Endothelial cell of umbilical vein (primary cell): ENCODE data around the gene LMAN2. TPM values are rescaled to one million over a fixed set of nuclear protein-coding genes. Genes with fewer than 3 reads are reported as not detected.
"Not testable (repeated sequence)": the region's sequence is repeated elsewhere in the genome, so short reads cannot be mapped to it uniquely, and the experiment has no call there.

Source experiments
- BruUV-seq: library from RNA; stranded (reverse); fragments of 400-500 nt; replicated peaks from 2 replicates; lab custom pipeline; 2021; lab: Mats Ljungman, UMichigan
- CTCF ChIA-PET: fragments of 300-600, 350-600 bp; sonication (Branson Sonifier 250); formaldehyde crosslinking; loops from one replicate; lab custom pipeline; 2021; ENCODE audit warnings: antibody characterized with exemption, inconsistent platforms; lab: Charles Lee
- POLR2A ChIA-PET: fragments of 300-600, 350-600 bp; sonication (Branson Sonifier 250); formaldehyde crosslinking; loops from one replicate; lab custom pipeline; 2021; ENCODE audit warnings: antibody characterized with exemption, inconsistent platforms; lab: Charles Lee
- DNase-seq: peaks from one replicate; pipeline ENCODE4 v3.0.0-alpha.2; 2011; ENCODE audit warnings: low read depth, low spot score
- FAIRE-seq: peaks from 2 replicates; lab custom pipeline; 2011; peaks lifted over from hg19 to GRCh38; lab: Jason Lieb, UNC
- H2AFZ ChIP-seq: 2 replicates; pipeline ENCODE4 v1.6.0; 2012; ENCODE audit warnings: low read depth, low read length, control low read depth, inconsistent platforms
- H3K27ac ChIP-seq: 2 replicates; pipeline ENCODE4 v1.5.1; 2011; ENCODE audit warnings: low read depth, mild to moderate bottlenecking, control low read depth, low read length, moderate library complexity; ENCODE audit not compliant: insufficient read depth
- H3K27me3 ChIP-seq, 2 experiments: 2 replicates each; pipeline versions ENCODE4 v1.6.0 to v1.6.1; 2011; ENCODE audit warnings: low read length in 2 of 2, mixed read lengths in 1 of 2; ENCODE audit not compliant: control insufficient read depth in 2 of 2, insufficient read depth in 2 of 2
- H3K36me3 ChIP-seq, 2 experiments: 2 replicates in 1 of 2; 3 replicates in 1 of 2; pipeline ENCODE4 v1.5.1; 2011; ENCODE audit warnings: low read length in 2 of 2, mild to moderate bottlenecking in 1 of 2, moderate library complexity in 1 of 2; ENCODE audit not compliant: control insufficient read depth in 2 of 2, insufficient read depth in 2 of 2; ENCODE audit errors: extremely low read depth in 1 of 2
- H3K4me1 ChIP-seq: 3 replicates; pipeline ENCODE4 v1.5.1; 2011; ENCODE audit warnings: mild to moderate bottlenecking, low read length; ENCODE audit not compliant: control insufficient read depth, insufficient read depth; ENCODE audit errors: extremely low read depth
- H3K4me2 ChIP-seq: 2 replicates; pipeline ENCODE4 v1.6.1; 2011; ENCODE audit warnings: low read length, control low read depth, mixed read lengths; ENCODE audit not compliant: insufficient read depth
- H3K4me3 ChIP-seq, 3 experiments: fragments of 200-600 bp in 1 of 3; sonication (generic), shearing (Covaris generic) in 1 of 3; replicated peaks in 1 of 3; 2 replicates each; pipeline ENCODE4 v1.5.1; 2011 to 2016; ENCODE audit warnings: control low read depth in 3 of 3, low read length in 3 of 3, mild to moderate bottlenecking in 2 of 3, inconsistent platforms in 1 of 3, low read depth in 1 of 3, moderate library complexity in 1 of 3; ENCODE audit not compliant: insufficient read depth in 1 of 3
- H3K79me2 ChIP-seq: 2 replicates; pipeline ENCODE4 v1.6.0; 2012; ENCODE audit warnings: low read length, inconsistent platforms; ENCODE audit not compliant: control insufficient read depth, insufficient read depth
- H3K9ac ChIP-seq: replicated peaks from 2 replicates; pipeline ENCODE3; 2011; ENCODE audit warnings: low read length, control low read depth; ENCODE audit not compliant: insufficient read depth; ENCODE audit errors: extremely low read depth
- H3K9me1 ChIP-seq: replicated peaks from 3 replicates; pipeline ENCODE4 v1.6.0; 2011; ENCODE audit warnings: mild to moderate bottlenecking, low read length; ENCODE audit not compliant: control insufficient read depth, insufficient read depth; ENCODE audit errors: extremely low read depth
- H3K9me3 ChIP-seq: replicated peaks from 2 replicates; pipeline ENCODE4 v1.5.1; 2012; ENCODE audit warnings: low read length, inconsistent platforms; ENCODE audit not compliant: control insufficient read depth, insufficient read depth
- H4K20me1 ChIP-seq: replicated peaks from 2 replicates; pipeline ENCODE3; 2011; ENCODE audit warnings: mild to moderate bottlenecking, low read length; ENCODE audit not compliant: control insufficient read depth, insufficient read depth; ENCODE audit errors: extremely low read depth
- EZH2 ChIP-seq: IDR thresholded peaks from 2 replicates; pipeline ENCODE4 v1.6.1; 2012; ENCODE audit warnings: borderline replicate concordance, low read depth, mild to moderate bottlenecking, moderate library complexity, low read length, inconsistent platforms; ENCODE audit not compliant: severe bottlenecking
- FOS ChIP-seq: IDR thresholded peaks from 2 replicates; pipeline ENCODE4 v1.6.1; 2011; ENCODE audit warnings: mild to moderate bottlenecking, low read length, moderate library complexity, borderline replicate concordance; ENCODE audit not compliant: insufficient read depth
- GATA2 ChIP-seq: IDR thresholded peaks from 2 replicates; pipeline ENCODE4 v1.7.0; 2011; ENCODE audit warnings: low read depth, mild to moderate bottlenecking, moderate library complexity, mixed read lengths, low read length; ENCODE audit not compliant: insufficient read length, insufficient read depth
- JUN ChIP-seq: IDR thresholded peaks from 2 replicates; pipeline ENCODE4 v1.6.1; 2011; ENCODE audit warnings: borderline replicate concordance, low read depth; ENCODE audit not compliant: insufficient read length, insufficient read depth
- POLR2A ChIP-seq: IDR thresholded peaks from 2 replicates; pipeline ENCODE4 v1.6.1; 2012; ENCODE audit warnings: low read depth, mild to moderate bottlenecking, control low read depth, low read length
- dilution Hi-C: fragments of 300-500 bp; cut with MboI; formaldehyde crosslinking; loops from one replicate; pipeline ENCODE4 v1.15.0; 2019; ENCODE audit warnings: low sequenced_read_pairs; ENCODE audit not compliant: extremely low pct_ligation_motif_present
- intact Hi-C: fragments of 100-400 bp; cut with micrococcal nuclease; formaldehyde crosslinking; loops from one replicate; pipeline ENCODE4 v1.10.0; 2022
- polyA plus RNA-seq, 4 experiments: library from polyadenylated mRNA; depleted of rRNA in 3 of 4; stranded (reverse) in 3 of 4; unstranded in 1 of 4; fragments of >200 nt; gene quantifications; 2 replicates each; pipeline versions ENCODE4 v1.2.1 to v1.2.3, GENCODE V29; 2011 to 2012; ENCODE audit warnings: missing spikeins in 1 of 4
- total RNA-seq: library from RNA; stranded (reverse); gene quantifications from 2 replicates; pipeline ENCODE4 v1.2.3, GENCODE V29; 2021
- TF ChIP-seq, protein P1 (sequence below): IDR thresholded peaks from 2 replicates; pipeline ENCODE4 v1.6.1; 2011; ENCODE audit not compliant: insufficient read depth, insufficient read length
- TF ChIP-seq, protein P2 (sequence below), 2 donors: IDR thresholded peaks; 1 replicate in 1 of 2; 2 replicates in 1 of 2; pipeline ENCODE4 v1.5.1; 2011; ENCODE audit warnings: low read length in 2 of 2, mild to moderate bottlenecking in 2 of 2, moderate library complexity in 2 of 2, control low read depth in 1 of 2, inconsistent platforms in 1 of 2, low read depth in 1 of 2; ENCODE audit not compliant: insufficient read depth in 1 of 2; ENCODE audit errors: extremely low read depth in 1 of 2

Gene LMAN2
- total and polyA plus RNA-seq, 2 donors (not counting 3 experiments of a cell fraction or from before 2014, with no cell fraction given): 151 to 370 TPM

DNA sequence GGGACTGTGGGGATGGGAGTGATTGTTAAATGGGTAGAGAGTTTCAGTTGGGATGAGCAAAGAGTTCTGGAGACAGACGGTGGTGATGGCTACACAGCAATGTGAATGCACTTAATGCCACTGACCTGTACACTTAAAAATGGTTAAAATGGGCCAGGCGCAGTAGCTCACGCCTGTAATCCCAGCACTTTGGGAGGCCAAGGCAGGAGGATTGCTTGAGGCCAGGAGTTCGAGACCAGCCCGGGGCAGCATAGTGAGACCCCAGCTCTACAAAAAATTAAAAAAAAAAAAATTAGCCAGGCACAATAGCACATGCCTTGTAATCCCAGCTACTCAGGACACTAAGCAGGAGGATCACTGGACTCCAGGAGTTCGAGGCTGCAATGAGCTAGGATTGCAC lies 7.7 kb downstream of the LMAN2 start:
- CTCF ChIA-PET: interaction anchor here (0.7 to 1.8 kb wide), 4 partner anchors 15 to 358 kb away, joined by 3 to 5 read pairs (median 4); no protein-coding TSS in a partner anchor
- no peak for TF ChIP-seq EZH2
- TF ChIP-seq FOS: no peak
- TF ChIP-seq JUN: no peak
- no peak for TF ChIP-seq GATA2
- no peak for TF ChIP-seq POLR2A
- TF ChIP-seq, protein P1, sequence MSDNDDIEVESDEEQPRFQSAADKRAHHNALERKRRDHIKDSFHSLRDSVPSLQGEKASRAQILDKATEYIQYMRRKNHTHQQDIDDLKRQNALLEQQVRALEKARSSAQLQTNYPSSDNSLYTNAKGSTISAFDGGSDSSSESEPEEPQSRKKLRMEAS: no peak
- TF ChIP-seq, protein P2, sequence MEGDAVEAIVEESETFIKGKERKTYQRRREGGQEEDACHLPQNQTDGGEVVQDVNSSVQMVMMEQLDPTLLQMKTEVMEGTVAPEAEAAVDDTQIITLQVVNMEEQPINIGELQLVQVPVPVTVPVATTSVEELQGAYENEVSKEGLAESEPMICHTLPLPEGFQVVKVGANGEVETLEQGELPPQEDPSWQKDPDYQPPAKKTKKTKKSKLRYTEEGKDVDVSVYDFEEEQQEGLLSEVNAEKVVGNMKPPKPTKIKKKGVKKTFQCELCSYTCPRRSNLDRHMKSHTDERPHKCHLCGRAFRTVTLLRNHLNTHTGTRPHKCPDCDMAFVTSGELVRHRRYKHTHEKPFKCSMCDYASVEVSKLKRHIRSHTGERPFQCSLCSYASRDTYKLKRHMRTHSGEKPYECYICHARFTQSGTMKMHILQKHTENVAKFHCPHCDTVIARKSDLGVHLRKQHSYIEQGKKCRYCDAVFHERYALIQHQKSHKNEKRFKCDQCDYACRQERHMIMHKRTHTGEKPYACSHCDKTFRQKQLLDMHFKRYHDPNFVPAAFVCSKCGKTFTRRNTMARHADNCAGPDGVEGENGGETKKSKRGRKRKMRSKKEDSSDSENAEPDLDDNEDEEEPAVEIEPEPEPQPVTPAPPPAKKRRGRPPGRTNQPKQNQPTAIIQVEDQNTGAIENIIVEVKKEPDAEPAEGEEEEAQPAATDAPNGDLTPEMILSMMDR (IDR thresholded peaks at IDR 0.05; ENCODE audit: extremely low read depth in 1 of 2, insufficient read depth in 1 of 2, low read depth in 1 of 2, low read length in 2 of 2): no peak
- H3K79me2 ChIP-seq: peaks cover 56% of the 10 kb centered on the region

DNA sequence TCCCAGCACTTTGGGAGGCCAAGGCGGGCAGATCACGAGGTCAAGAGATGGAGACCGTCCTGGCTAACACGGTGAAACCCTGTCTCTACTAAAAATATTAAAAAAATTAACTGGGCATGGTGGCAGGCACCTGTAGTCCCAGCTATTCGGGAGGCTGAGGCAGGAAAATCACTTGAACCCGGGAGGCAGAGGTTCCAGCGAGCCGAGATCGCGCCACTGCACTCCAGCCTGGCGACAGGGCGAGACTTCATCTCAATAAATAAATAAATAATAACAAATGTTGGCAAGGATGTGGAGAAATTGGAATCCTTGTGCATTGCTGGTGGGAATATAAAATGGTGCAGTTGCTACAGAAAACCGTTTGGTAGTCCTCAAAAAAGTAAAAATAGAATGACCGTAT lies 8.5 kb downstream of the LMAN2 start:
- dilution Hi-C loops, H3K4me1 ChIP-seq, H3K9me3 ChIP-seq, H2AFZ ChIP-seq, intact Hi-C loops, H3K9me1 ChIP-seq, H3K27ac ChIP-seq, H3K9ac ChIP-seq, BruUV-seq, DNase-seq, H3K4me2 ChIP-seq, H3K27me3 ChIP-seq, H3K4me3 ChIP-seq, FAIRE-seq, POLR2A ChIA-PET, H4K20me1 ChIP-seq: not testable (repeated sequence)
- peaks cover 8 to 21% of the 10 kb centered on the region in 2 experiments for H3K36me3 ChIP-seq
- CTCF ChIA-PET: interaction anchor here (1.1 kb wide), 1 partner anchor 28 kb away, joined by 3 read pairs; no protein-coding TSS in a partner anchor
- H3K79me2 ChIP-seq: peaks cover 51% of the 10 kb centered on the region

More for the DNA sequence above, 7.7 kb downstream of the LMAN2 start:
- H4K20me1 ChIP-seq: peaks cover 3% of the 10 kb centered on the region
- DNase-seq (no peak), FAIRE-seq (no peak)
- no peak overlapping the region for H3K4me3 ChIP-seq
- no peak overlapping the region for H2AFZ ChIP-seq
- BruUV-seq: no TSS peak
- H3K27me3 ChIP-seq: no peaks in the 10 kb centered on the region
- intact Hi-C loops (no loop called here), dilution Hi-C loops (no loop called here)
- no peaks in the 10 kb centered on the region for H3K9me3 ChIP-seq
- no peak overlapping the region for H3K27ac ChIP-seq
- H3K4me1 ChIP-seq: no peaks in the 10 kb centered on the region
- H3K9ac ChIP-seq: no peak overlapping the region
- H3K36me3 ChIP-seq: peaks cover 8 to 13% of the 10 kb centered on the region in 2 experiments
- POLR2A ChIA-PET: no interaction called here
- H3K4me2 ChIP-seq: no peak overlapping the region
- H3K9me1 ChIP-seq: no peaks in the 10 kb centered on the region
